Measurements from ENCODE around the gene CNOT6L. TPM values are rescaled to one million over a fixed set of nuclear protein-coding genes. Genes with fewer than 3 reads are reported as not detected.
A peak's percentile ranks its signal among the peaks of the same experiment; 100 is the strongest.
"Not testable (repeated sequence)": the region's sequence is repeated elsewhere in the genome, so short reads cannot be mapped to it uniquely, and the experiment has no call there.

Gene CNOT6L
- total RNA-seq, 2 experiments from 2014 or later = 108 to 122 TPM

DNA sequence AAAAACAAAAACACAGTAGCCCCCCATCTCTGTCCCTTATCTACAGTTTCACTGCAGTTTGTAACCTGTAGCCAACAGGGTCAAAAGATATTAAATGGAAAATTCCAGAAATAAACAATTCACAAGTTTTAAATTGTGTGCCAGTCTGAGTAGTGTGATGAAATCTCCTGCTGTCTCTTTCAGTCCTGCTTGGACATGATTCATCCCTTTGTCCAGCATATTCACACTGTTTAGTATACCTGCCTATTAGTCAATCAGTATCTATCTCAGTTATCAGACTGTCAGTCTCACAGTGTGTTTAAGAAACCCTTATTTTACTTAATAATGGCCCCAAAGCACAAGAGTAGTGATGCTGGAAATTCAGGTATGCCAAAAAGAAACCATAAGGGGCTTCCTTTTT, 21.9 kb downstream of the CNOT6L start:
- peaks cover 59% of the 10 kb centered on the region for H3K4me1 Mint-ChIP-seq
- POLR2A ChIA-PET = no interaction called here
- peaks cover 44% of the 10 kb centered on the region for H3K36me3 Mint-ChIP-seq (ENCODE audit: low read depth)
- DNase-seq = no peak
- H3K9me3 Mint-ChIP-seq = peaks cover 8% of the 10 kb centered on the region
- no peaks in the 10 kb centered on the region for H3K27me3 Mint-ChIP-seq
- no peak overlapping the region for H3K27ac Mint-ChIP-seq
- CTCF ChIA-PET = no interaction called here
- H3K4me3 Mint-ChIP-seq = no peak overlapping the region

DNA sequence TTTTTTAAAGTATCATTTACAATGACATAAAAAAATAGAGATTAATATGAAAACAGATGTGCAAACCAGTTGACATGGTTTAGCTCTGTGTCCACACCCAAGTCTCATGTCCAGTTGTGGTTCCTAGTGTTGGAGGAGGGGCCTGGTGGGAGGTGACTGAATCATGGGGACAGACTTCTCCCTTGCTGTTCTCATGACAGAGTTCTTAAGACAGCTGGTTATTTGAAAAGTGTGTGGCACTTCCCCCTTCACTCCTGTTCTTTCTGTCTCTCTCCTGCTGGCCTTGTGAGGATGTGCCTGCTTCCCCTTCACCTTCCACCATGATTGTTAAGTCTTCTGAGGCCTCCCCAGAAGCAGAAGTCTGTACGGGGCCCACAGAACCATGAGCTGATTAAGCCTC, 23.8 kb downstream of the CNOT6L start:
- H3K27ac Mint-ChIP-seq = no peak overlapping the region
- H3K27me3 Mint-ChIP-seq = no peaks in the 10 kb centered on the region
- H3K4me1 Mint-ChIP-seq = peaks cover 50% of the 10 kb centered on the region
- H3K36me3 Mint-ChIP-seq (ENCODE audit: low read depth) = peaks cover 48% of the 10 kb centered on the region
- no peak overlapping the region for H3K4me3 Mint-ChIP-seq
- POLR2A ChIA-PET = interaction anchor here (0.6 kb wide), 1 partner anchor 54 kb away, joined by 4 read pairs; no protein-coding TSS in a partner anchor
- peaks cover 8% of the 10 kb centered on the region for H3K9me3 Mint-ChIP-seq
- CTCF ChIA-PET = no interaction called here
- no peak for DNase-seq

DNA sequence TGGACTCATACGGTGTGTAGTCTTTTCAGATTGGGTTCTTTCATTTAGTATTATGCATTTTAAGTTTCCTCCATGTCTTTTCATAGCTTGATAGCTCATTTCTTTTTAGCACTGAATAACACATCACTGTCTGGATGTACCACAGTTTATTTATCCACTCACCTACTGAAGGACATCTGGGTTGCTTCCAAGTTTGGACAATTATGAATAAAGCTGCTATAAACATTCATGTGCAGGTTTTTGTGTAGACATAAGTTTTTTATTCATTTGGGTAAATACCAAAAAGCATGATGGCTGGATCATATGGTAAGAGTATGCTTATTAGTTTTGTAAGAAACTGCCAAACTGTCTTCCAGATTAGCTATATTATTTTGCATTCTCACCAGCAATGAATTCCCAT, 29.0 kb downstream of the CNOT6L start:
- Mint-ChIP-seq H3K9me3 (no peaks in the 10 kb centered on the region), H3K27me3 (no peaks in the 10 kb centered on the region), H3K27ac (peak overlapping the region; percentile 28), H3K4me3 (no peak overlapping the region), H3K4me1 (peaks cover 41% of the 10 kb centered on the region), H3K36me3 (ENCODE audit: low read depth) (peaks cover 22% of the 10 kb centered on the region)
- ChIA-PET CTCF (interaction anchor here (0.6 to 1.6 kb wide), 4 partner anchors 9 to 186 kb away, joined by 3 to 4 read pairs (median 3); no protein-coding TSS in a partner anchor), POLR2A (no interaction called here)
- DNase-seq = no peak

DNA sequence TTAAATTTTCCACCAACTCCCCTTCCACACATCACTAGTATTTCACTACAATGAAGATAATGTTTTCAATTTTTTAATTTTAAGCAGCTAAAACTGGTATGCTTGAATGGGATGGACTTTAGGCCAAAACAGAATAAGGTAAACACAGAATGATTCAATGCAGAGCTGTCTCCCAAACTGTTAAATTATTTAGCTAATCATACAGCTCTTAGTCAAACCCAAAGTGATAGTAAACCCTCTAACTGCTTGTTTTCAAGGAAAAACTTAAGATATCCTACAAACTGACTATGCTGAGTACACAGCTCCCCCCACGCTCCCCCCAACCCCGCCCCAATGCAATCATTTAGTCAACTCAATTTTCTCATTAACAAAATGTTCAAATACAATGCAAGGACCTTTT, 30.2 kb downstream of the CNOT6L start:
- POLR2A ChIA-PET = no interaction called here
- no peaks in the 10 kb centered on the region for H3K9me3 Mint-ChIP-seq
- no peak overlapping the region for H3K27ac Mint-ChIP-seq
- no peaks in the 10 kb centered on the region for H3K27me3 Mint-ChIP-seq
- H3K36me3 Mint-ChIP-seq (ENCODE audit: low read depth) = peaks cover 14% of the 10 kb centered on the region
- H3K4me1 Mint-ChIP-seq = peaks cover 44% of the 10 kb centered on the region
- no peak for DNase-seq
- H3K4me3 Mint-ChIP-seq = no peak overlapping the region
- CTCF ChIA-PET = interaction anchor here (1.0 to 1.6 kb wide), 2 partner anchors 10 to 57 kb away, joined by 4 read pairs; no protein-coding TSS in a partner anchor

DNA sequence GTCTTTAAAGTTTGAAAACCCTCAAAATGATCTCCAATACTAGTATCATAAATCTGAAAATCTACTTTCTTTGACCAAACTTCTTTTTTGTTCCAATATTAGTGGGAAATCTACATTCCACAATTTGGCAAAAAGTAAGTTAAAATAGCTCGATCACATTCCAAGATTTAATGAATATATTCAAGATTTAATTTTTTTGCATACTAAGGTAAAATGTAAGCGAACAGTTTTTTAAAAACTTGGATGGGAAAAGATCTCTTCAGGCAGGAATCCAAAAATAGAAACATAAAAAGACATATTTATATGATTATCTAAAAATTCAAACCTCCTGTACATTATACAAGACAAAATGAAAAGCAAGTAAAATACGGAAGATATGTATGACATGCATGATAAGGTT, 31.2 kb downstream of the CNOT6L start:
- peaks cover 44% of the 10 kb centered on the region for H3K4me1 Mint-ChIP-seq
- H3K27me3 Mint-ChIP-seq = no peaks in the 10 kb centered on the region
- CTCF ChIA-PET = no interaction called here
- no peak overlapping the region for H3K4me3 Mint-ChIP-seq
- H3K27ac Mint-ChIP-seq = no peak overlapping the region
- no peak for DNase-seq
- peaks cover 15% of the 10 kb centered on the region for H3K36me3 Mint-ChIP-seq (ENCODE audit: low read depth)
- no peaks in the 10 kb centered on the region for H3K9me3 Mint-ChIP-seq
- POLR2A ChIA-PET = no interaction called here

DNA sequence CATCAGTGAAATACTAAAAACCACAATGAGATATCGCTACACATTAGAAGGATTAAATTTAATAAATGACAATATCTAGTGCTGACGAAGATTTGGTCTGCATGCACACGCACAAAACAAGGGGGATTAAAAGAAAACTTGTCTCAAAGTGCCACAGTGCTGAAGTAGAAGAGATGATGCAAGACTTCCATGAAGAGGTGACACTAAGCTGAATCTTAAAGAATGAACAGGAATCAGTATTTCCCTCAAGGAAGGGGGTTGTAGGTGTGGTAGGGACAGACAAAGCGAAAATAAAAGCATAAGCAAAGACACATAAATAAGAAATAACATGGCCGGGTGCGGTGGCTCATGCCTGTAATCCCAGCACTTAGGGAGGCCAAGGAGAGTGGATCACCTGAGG, 33.5 kb downstream of the CNOT6L start:
- Mint-ChIP-seq H3K4me3 (no peak overlapping the region), H3K27ac (no peak overlapping the region), H3K4me1 (peaks cover 46% of the 10 kb centered on the region), H3K9me3 (no peaks in the 10 kb centered on the region), H3K27me3 (no peaks in the 10 kb centered on the region), H3K36me3 (ENCODE audit: low read depth) (peaks cover 17% of the 10 kb centered on the region)
- CTCF ChIA-PET = interaction anchor here (1.3 kb wide), 1 partner anchor 14 kb away, joined by 4 read pairs; no protein-coding TSS in a partner anchor
- DNase-seq = no peak
- POLR2A ChIA-PET = no interaction called here

DNA sequence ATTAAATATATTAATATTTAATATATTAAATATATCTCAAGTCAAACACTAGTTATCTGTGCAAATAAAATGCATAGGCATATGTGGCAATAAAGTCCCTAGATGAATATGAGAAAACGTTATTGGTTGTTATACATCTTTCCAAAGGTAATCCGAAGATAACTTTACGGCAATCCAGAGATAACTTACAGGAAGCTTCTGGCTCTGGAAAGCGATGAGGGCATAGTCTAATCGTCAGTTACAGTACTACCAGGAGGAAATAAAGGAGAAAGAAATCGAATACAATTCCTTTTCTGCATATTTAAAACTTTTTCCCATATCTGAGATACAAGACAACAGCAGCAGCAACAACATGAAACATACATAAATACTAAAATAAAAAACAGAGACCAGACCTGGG, 35.3 kb downstream of the CNOT6L start:
- H3K36me3 Mint-ChIP-seq (ENCODE audit: low read depth) = peaks cover 21% of the 10 kb centered on the region
- H3K27me3 Mint-ChIP-seq = no peaks in the 10 kb centered on the region
- peaks cover 45% of the 10 kb centered on the region for H3K4me1 Mint-ChIP-seq
- ChIA-PET CTCF (interaction anchor here (0.6 kb wide), 2 partner anchors 16 to 145 kb away, joined by 3 read pairs; no protein-coding TSS in a partner anchor), POLR2A (no interaction called here)
- H3K27ac Mint-ChIP-seq = no peak overlapping the region
- H3K4me3 Mint-ChIP-seq = no peak overlapping the region
- DNase-seq = no peak
- H3K9me3 Mint-ChIP-seq = peaks cover 2% of the 10 kb centered on the region

DNA sequence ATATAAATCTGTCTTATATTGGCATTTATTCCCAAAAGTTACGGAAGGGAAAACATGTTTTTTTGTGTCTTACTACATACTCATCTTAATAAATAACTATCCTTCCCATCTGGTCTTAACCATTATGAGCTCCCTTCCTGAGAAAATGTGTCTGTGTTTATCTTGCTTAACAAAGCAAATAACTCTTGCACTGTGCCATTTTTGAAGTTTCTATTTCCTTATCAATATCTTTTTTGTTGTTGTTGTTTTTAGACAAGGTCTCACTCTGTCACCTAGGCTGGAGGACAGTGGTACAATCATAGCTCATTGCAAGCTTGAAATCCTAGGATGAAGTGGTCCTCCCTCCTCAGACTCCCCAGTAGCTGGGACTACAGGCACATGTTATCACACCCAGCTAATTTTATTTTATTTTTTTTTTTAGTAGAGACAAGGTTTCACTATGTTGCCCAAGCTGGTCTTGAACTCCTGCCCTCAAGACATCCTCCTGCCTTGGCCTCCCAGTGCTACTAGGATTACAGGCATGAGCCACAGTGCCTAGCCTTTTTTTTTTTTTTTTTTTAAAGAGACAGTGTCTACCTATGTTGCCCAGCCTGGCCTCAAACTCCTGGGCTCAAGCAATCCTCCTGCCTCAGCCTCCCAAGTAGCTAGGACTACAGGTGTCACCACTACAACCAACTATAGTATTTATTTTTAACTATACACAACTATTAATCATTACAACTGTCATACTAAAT, 36.9 kb downstream of the CNOT6L start:
- POLR2A ChIA-PET = no interaction called here
- Mint-ChIP-seq H3K36me3 (ENCODE audit: low read depth) (peaks cover 21% of the 10 kb centered on the region), H3K4me3 (no peak overlapping the region), H3K9me3 (peaks cover 2% of the 10 kb centered on the region), H3K27me3 (no peaks in the 10 kb centered on the region), H3K27ac (no peak overlapping the region), H3K4me1 (peaks cover 49% of the 10 kb centered on the region)
- DNase-seq = no peak
- CTCF ChIA-PET = interaction anchor here (0.6 to 0.7 kb wide), 2 partner anchors 43 to 1087 kb away, joined by 4 to 6 read pairs; no protein-coding TSS in a partner anchor

DNA sequence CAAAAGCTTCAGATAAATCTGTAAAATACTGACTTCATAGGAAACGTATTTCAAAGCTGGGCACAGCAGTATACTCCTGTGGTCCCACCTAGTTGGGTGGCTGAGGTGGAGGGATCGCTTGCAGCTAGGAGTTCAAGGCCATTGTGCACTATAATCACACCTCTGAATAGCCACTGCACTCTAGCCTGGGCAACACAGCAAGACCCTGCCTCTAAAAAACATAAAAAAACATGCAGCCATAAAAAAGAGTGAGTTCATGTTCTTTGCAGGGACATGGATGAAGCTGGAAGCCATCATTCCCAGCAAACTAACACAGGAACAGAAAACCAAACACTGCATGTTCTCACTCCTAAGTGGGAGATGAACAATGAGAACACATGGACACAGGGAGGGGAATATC, 38.4 kb downstream of the CNOT6L start:
- H3K4me3 Mint-ChIP-seq, DNase-seq, H3K27me3 Mint-ChIP-seq, H3K27ac Mint-ChIP-seq, H3K9me3 Mint-ChIP-seq, POLR2A ChIA-PET, CTCF ChIA-PET: not testable (repeated sequence)
- Mint-ChIP-seq H3K4me1 (peaks cover 49% of the 10 kb centered on the region), H3K36me3 (ENCODE audit: low read depth) (peaks cover 29% of the 10 kb centered on the region)

DNA sequence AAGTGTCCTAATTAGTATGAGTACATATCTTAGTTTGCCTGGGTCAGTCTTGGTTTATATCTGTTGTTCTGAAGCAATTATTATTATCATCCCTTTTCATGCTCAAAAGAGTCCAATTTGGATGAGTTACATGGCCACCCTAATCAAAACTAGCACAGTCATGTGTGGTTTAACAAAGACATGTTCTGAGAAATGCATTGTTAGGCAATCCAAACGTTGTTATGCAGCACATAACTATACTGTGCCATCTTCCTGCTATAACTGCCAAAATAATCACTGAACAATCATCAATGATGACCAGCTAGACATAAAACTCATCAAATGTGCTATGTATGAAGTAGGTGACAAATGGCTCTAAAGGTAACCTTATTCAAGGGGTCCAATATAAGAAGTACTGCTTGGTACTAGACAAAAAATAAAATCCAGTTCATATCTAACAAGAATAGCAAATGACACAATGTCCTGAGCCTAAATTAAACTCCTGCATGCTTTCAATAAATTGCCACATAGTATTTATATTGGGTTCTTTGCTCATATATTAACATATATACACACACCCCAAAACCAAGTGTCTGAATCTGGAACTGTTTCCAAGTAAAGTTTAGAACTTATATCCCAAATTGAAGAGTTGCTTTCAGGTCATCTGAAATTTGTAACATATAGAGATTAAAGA, 41.9 kb downstream of the CNOT6L start:
- Mint-ChIP-seq H3K4me3 (no peak overlapping the region), H3K27ac (no peak overlapping the region), H3K27me3 (no peaks in the 10 kb centered on the region), H3K4me1 (peaks cover 26% of the 10 kb centered on the region), H3K36me3 (ENCODE audit: low read depth) (peaks cover 44% of the 10 kb centered on the region), H3K9me3 (peaks cover 2% of the 10 kb centered on the region)
- CTCF ChIA-PET = interaction anchor here (0.7 to 1.4 kb wide), 2 partner anchors 10 to 41 kb away, joined by 4 to 5 read pairs; no protein-coding TSS in a partner anchor
- no peak for DNase-seq
- POLR2A ChIA-PET = no interaction called here

DNA sequence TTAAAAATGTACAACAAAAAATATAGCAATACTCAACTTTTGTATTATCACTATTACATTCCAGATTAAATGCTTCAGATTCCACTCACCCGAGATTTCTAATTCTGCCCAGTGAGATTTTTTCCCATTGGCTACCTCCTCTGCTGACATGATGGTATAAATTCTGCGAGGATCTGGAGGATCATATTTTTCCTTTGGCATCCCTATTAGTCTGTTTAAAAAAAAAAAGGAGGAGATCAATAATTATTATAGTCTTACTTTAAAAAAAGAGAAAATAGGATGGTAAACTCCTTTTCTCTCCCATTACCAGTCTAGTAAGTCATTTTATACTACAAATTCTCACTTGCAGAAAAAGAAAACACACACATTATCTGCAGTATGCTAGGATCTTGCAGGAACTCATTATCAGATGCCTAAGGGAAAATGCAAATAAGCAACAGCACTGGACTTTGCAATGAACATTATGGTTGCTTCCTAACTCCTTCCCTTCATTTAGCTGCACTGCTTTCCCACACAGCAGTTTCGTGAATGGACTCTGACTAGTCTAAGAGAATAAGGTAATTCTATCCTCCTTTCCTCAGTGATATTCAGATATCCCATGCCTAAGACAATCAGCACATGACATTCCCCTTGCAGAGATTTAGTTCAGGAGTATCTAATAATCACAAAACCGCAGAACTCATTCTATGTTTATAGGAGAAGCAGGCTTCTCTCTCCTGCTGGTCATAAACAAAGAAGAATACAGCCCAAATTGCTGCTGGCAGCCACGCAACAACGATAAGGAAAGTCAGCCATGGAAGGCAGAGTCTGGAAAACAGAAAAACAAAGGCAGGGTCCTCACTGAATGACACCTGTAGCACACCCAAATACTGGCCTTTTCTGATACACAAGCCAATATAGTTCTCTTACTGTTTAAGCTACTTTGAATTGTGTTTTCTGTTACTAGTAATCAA, 42.7 kb downstream of the CNOT6L start:
- POLR2A ChIA-PET = no interaction called here
- Mint-ChIP-seq H3K4me1 (peaks cover 21% of the 10 kb centered on the region), H3K9me3 (peaks cover 2% of the 10 kb centered on the region), H3K27me3 (no peaks in the 10 kb centered on the region), H3K36me3 (ENCODE audit: low read depth) (peaks cover 46% of the 10 kb centered on the region), H3K27ac (no peak overlapping the region), H3K4me3 (no peak overlapping the region)
- CTCF ChIA-PET = interaction anchor here (1.4 kb wide), 1 partner anchor 9 kb away, joined by 5 read pairs; no protein-coding TSS in a partner anchor
- no peak for DNase-seq

DNA sequence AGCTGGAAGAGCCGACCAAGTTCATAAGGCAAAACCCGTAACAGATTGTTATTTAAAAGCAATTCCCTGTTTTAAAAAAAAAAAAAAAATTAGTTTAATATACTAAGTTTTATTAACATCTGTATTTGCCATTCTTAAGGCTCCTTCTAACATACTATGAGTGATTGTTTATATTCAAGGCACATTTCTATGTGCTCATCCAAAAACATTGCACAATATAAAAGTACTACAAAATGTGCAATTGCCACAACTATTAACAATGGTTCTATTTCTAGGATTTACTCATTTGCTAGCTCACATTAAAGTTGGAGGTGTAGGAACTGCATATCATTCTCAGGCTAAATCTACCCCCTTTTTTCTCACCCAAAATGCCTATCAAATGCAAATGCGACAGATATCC, 46.1 kb downstream of the CNOT6L start:
- peaks cover 59% of the 10 kb centered on the region for H3K36me3 Mint-ChIP-seq (ENCODE audit: low read depth)
- no peak overlapping the region for H3K4me3 Mint-ChIP-seq
- H3K9me3 Mint-ChIP-seq = peaks cover 3% of the 10 kb centered on the region
- DNase-seq = no peak
- H3K4me1 Mint-ChIP-seq = peaks cover 19% of the 10 kb centered on the region
- no peaks in the 10 kb centered on the region for H3K27me3 Mint-ChIP-seq
- no peak overlapping the region for H3K27ac Mint-ChIP-seq
- POLR2A ChIA-PET = no interaction called here
- CTCF ChIA-PET = interaction anchor here (0.6 kb wide), 1 partner anchor 378 kb away, joined by 4 read pairs; no protein-coding TSS in a partner anchor
